ENCODE measurements around the gene SLC6A1.

Gene SLC6A1

DNA sequence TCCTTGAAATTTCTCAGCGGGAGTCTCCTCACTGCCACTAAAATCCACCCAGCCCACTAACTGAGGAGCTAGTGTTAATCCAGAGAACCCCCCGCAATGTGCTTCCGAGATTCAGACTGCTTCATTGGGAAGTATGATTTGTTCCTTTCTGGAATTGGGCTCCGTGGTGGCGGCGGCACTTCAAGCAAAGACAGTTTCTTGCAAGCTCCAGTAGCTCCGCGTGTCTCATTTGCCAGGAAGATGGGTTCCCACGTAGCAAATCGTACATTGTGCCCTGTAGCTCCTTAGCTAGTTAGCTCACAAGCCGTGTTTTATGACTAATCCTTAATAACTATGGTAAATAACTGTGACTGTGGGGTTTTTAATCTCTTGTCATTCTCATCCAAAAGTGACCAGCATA lies 45.4 kb downstream of the SLC6A1 start:
- H3K27ac ChIP-seq, result no peak overlapping the region
- TF ChIP-seq, protein P1, sequence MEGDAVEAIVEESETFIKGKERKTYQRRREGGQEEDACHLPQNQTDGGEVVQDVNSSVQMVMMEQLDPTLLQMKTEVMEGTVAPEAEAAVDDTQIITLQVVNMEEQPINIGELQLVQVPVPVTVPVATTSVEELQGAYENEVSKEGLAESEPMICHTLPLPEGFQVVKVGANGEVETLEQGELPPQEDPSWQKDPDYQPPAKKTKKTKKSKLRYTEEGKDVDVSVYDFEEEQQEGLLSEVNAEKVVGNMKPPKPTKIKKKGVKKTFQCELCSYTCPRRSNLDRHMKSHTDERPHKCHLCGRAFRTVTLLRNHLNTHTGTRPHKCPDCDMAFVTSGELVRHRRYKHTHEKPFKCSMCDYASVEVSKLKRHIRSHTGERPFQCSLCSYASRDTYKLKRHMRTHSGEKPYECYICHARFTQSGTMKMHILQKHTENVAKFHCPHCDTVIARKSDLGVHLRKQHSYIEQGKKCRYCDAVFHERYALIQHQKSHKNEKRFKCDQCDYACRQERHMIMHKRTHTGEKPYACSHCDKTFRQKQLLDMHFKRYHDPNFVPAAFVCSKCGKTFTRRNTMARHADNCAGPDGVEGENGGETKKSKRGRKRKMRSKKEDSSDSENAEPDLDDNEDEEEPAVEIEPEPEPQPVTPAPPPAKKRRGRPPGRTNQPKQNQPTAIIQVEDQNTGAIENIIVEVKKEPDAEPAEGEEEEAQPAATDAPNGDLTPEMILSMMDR (conservative IDR thresholded peaks at IDR 0.05), result no peak

DNA sequence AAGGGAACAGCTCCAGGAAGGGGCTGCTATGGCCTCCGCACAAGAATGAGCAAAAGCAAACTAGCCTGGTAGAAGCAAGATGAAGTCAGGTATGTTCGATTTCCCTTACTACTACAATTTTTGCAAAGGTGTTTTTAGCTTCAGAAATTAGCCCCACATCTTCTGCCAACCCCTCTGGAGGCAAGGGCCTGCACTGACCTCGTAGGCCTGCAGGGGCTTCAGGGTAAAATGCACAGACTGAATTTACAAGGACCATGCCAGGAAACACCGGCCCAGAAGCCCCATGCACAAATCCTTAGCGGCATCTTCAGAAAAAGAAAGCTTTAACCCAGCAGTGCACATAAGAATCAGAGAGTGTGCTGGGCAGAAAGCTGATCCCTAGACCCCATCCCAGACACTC lies 53.0 kb downstream of the SLC6A1 start:
- TF ChIP-seq, protein P1 (conservative IDR thresholded peaks at IDR 0.05), result no peak
- H3K27ac ChIP-seq, result no peak overlapping the region

DNA sequence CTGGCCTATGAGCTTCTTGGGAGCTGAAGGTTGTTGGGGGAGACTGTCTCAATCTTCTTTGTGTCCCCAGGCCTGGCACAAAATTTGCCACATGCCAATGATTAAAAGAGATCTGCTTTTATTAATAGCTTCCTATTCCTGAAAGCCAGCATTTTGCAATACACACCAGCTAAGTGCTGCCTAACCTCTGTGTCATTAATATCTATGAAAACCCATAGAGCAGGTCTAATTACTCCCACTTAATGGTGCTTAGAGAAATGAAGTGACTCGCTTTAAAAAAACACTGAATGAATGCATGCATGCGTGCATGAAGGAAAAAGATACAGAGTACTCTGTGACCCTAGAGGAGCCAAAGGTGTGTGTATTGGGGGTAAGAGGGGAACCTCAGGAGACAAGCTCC lies 55.0 kb downstream of the SLC6A1 start:
- TF ChIP-seq, protein P1 (conservative IDR thresholded peaks at IDR 0.05), result no peak
- no peak overlapping the region for H3K27ac ChIP-seq

DNA sequence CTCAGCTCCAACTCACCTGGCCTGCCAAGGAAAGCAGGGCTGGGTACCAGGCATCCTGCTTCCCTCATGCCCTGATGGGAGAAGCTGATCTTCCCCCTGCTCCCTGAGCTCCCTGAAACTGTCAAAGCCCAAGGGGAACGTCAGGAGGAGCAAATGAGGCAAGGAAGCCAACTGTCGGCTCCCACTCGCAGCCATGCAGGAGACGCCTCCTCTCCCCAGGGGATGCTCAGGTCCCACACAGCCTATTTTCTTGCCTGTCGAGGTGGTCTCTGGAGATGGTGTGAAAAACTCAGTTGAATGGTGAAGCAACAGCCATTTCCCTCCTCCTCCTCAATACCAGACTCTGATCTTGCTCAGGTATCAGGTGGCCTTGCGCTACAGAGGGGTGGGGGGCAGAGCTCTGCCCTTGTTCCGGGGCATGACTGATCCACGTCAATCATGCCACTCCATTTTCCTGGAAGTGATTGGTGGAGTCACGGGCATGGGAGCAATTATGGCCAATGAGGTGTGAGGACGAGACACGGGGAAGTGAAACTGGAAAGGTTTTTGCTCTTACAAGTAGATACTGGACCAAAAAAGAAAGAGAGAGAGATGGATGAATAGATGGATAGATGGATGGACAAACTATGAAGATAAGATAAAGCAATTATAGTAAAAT lies 58.2 kb downstream of the SLC6A1 start:
- TF ChIP-seq, protein P1 (conservative IDR thresholded peaks at IDR 0.05), result no peak
- H3K27ac ChIP-seq, result no peak overlapping the region

DNA sequence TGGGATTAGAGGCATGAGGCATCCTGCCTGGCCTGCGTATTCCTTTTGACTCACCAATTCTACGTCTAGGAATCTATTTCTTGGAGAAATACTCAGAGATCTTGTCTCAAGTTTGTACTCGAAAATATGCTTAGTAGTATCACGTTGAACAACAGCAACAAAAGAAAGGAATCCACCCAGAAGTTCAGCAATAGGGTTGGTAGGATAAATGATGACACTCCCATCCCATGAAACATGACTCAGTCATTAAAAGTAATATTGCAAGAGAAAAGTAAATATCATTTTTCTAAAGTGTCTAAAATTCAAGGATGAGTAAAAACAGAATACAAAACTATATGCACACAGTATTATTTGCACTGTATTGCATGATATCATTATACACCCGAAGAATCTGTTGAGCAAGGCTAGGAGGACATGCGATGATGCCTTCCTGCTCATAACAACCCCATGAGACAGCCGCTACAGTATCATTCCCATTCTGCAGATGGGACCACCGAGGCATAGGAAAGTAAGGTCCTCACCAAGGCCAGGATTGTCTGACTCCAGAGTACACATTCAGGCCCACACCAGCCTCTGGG lies 61.5 kb downstream of the SLC6A1 start:
- no peak overlapping the region for H3K27ac ChIP-seq

DNA sequence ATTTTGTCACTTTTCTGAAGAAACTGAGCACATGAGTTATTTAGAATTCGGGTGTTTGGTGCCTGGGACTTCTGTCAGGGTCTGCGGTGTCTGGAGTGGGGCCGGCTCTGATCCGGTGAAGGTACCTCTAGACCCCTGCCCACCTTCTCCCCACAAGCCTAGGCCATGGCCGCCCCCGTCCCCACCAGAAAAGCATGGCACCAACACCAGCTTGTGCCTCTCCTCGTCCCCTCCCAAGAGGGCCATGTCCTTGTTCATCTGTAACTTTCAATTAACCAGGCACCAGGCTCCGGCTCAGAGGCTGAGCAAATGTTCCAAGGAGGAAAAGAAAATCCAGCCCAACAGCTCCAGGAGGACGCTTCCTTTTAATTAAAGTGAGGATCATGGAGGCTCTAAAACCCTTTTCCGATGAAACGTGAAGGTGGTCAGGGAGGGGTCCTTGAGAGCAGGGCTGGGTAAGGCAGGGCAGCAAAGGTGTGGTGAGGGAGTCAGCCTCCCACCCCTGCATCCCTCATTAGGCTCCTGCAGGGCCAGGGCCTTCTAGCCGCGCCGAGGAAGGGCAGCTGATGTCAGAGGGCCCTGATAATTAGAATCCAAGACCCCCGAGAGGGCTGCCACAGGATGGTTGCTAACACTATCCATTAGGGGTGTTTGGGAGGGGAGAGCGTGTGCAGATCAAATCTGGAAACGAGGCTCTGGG lies 62.3 kb downstream of the SLC6A1 start:
- TF ChIP-seq, protein P1 (conservative IDR thresholded peaks at IDR 0.05), result no peak

More for the DNA sequence above, 61.5 kb downstream of the SLC6A1 start:
- TF ChIP-seq, protein P1 (conservative IDR thresholded peaks at IDR 0.05), result no peak

DNA sequence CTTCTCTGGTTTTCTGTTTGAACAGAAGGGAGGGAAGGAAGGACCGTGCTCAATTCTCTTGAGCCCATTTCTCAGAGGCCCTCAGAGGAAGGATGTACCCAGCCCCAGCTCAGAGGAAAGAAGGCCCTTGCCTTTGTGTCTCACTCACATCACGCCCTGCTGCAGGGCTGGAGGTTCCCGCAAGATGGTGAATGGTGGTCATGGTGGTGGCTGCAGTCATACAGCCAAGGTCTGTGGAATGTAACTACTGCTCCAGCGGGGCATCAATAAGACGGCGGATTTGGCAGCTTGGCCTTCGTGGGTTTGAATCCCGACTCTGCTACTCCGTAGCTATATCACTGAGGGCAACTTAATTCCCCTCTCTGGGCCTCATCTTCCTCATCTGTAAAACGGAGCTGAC lies 62.9 kb downstream of the SLC6A1 start:
- TF ChIP-seq, protein P1 (conservative IDR thresholded peaks at IDR 0.05), result no peak
- no peak overlapping the region for H3K27ac ChIP-seq

More for the DNA sequence above, 62.3 kb downstream of the SLC6A1 start:
- peak overlapping the region; percentile 21; the same call in 1 of the 2 replicates for H3K27ac ChIP-seq

Measured in VCaP (cell line).